Chondrocyte (in vitro differentiated cells): ENCODE data around the gene IFNL4. TPM values are rescaled to one million over a fixed set of nuclear protein-coding genes. Genes with fewer than 3 reads are reported as not detected.

Source experiments
- DNase-seq: peaks from one replicate; pipeline ENCODE4 v3.0.0; 2021; ENCODE audit warnings: mixed read lengths, low spot score
- H3K27ac Mint-ChIP-seq: one replicate; pipeline ENCODE4 v1.8.0; 2021; ENCODE audit warnings: mild to moderate bottlenecking, moderate library complexity, mixed read lengths; ENCODE audit not compliant: unreplicated experiment
- H3K27me3 Mint-ChIP-seq: 2 replicates; pipeline ENCODE4 v1.8.0; 2021; ENCODE audit warnings: low read depth, mixed read lengths
- H3K36me3 Mint-ChIP-seq: 2 replicates; pipeline ENCODE4 v1.8.0; 2021; ENCODE audit warnings: low read depth, mixed read lengths
- H3K4me1 Mint-ChIP-seq: 2 replicates; pipeline ENCODE4 v1.8.0; 2021; ENCODE audit warnings: low read depth, mild to moderate bottlenecking, mixed read lengths
- H3K4me3 Mint-ChIP-seq: one replicate; pipeline ENCODE4 v1.8.0; 2021; ENCODE audit warnings: mild to moderate bottlenecking, moderate library complexity, mixed read lengths; ENCODE audit not compliant: unreplicated experiment
- H3K9me3 Mint-ChIP-seq: 2 replicates; pipeline ENCODE4 v1.8.0; 2021; ENCODE audit warnings: low read depth, mixed read lengths
- total RNA-seq: library from RNA; stranded (reverse); gene quantifications from 3 replicates; pipeline ENCODE4 v1.2.1, GENCODE V29; 2021
- TF ChIP-seq, protein P1 (sequence below): fragments of 200-600 bp; sonication (generic); IDR thresholded peaks from 2 replicates; pipeline ENCODE4 v1.5.0; 2021; ENCODE audit warnings: antibody characterized with exemption, mild to moderate bottlenecking, moderate library complexity

IFNL4 gene
- total RNA-seq, 1 donor from 2014 or later: not detected

DNA sequence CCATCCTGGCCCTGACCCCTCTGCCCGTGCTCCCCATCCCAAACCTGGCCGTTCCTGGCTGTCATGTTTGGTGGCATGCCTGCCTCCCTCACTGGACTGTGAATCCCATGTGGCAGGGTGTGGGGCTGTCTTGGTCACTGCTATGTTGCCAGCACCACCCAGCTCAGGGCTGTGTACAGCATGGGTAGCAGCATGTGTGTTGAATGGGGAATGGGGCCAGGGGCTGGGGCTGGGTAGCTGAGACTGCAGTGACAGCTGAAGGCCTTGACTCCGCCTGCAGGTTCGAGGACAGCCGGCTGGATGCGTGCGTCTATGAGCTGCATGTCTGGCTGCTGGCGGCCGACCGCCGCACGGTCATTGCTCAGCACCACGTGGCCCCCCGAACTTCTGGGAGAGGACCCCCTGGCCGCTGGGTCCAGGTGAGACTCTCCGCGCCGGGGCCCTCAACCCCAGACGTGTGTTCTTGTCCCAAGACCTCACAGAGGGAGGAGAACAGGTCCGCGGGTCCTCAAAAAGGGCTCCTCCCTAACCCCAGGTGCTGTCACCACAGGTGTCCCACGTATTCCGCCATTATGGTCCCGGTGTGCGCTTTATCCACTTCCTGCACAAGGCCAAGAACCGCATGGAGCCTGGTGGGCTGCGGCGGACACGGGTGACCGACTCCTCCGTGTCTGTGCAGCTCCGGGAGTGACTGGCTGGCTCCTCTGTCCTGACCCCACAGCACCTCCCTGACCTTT is 48.4 kb downstream of the IFNL4 start:
- TF ChIP-seq, protein P1, sequence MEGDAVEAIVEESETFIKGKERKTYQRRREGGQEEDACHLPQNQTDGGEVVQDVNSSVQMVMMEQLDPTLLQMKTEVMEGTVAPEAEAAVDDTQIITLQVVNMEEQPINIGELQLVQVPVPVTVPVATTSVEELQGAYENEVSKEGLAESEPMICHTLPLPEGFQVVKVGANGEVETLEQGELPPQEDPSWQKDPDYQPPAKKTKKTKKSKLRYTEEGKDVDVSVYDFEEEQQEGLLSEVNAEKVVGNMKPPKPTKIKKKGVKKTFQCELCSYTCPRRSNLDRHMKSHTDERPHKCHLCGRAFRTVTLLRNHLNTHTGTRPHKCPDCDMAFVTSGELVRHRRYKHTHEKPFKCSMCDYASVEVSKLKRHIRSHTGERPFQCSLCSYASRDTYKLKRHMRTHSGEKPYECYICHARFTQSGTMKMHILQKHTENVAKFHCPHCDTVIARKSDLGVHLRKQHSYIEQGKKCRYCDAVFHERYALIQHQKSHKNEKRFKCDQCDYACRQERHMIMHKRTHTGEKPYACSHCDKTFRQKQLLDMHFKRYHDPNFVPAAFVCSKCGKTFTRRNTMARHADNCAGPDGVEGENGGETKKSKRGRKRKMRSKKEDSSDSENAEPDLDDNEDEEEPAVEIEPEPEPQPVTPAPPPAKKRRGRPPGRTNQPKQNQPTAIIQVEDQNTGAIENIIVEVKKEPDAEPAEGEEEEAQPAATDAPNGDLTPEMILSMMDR: no peak
- Mint-ChIP-seq H3K27ac (no peak overlapping the region), H3K27me3 (peaks cover 53% of the 10 kb centered on the region), H3K4me1 (peaks cover 6% of the 10 kb centered on the region), H3K4me3 (no peak overlapping the region), H3K36me3 (peaks cover 1% of the 10 kb centered on the region), H3K9me3 (no peaks in the 10 kb centered on the region)
- no peak for DNase-seq

DNA sequence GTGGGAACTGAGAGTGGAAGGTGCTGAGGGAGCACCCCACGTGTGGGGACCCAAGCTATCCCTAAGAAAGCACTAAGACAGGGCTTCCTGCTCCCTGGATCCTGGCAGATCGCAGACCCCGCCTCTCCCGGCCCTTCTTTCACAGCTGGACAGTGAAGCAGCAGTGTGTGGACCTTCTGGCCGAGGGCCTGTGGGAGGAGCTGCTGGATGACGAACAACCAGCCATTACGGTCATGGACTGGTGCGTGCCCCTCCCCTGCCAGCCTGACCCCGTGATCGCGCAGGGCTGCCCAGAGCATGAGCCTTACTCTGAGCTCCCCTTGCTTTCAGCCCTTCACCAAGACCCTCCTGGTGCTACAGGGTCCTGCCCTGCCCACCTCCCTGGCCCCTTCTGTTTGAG is 49.6 kb downstream of the IFNL4 start:
- H3K27ac Mint-ChIP-seq: no peak overlapping the region

DNA sequence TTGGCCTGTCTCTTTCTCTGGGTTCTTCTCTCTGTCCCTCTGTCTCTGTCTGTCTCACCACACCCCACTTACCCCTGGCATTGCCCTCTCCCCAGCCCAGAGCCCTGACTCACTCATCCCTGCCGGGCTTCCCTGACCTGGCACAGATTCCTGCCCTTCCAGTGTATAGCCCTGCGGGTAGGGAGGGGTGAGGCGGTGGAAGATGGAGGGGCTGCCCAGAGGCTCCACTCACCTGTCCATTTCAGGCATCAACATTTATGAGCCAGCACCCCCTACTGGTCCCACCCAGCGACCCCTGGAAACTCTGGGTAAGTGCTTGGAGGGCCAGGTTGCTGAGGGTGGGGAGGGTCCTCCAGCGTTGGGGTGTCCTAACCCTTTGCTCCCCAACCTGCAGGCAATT is 50.8 kb downstream of the IFNL4 start:
- Mint-ChIP-seq H3K27me3 (peaks cover 62% of the 10 kb centered on the region), H3K27ac (no peak overlapping the region), H3K9me3 (no peaks in the 10 kb centered on the region), H3K36me3 (peaks cover 1% of the 10 kb centered on the region), H3K4me3 (no peak overlapping the region), H3K4me1 (peaks cover 12% of the 10 kb centered on the region)
- TF ChIP-seq, protein P1: no peak
- DNase-seq: no peak

More for the DNA sequence above, 49.6 kb downstream of the IFNL4 start:
- Mint-ChIP-seq H3K36me3 (peaks cover 1% of the 10 kb centered on the region), H3K4me1 (peaks cover 8% of the 10 kb centered on the region), H3K9me3 (no peaks in the 10 kb centered on the region), H3K27me3 (peaks cover 59% of the 10 kb centered on the region), H3K4me3 (no peak overlapping the region)
- TF ChIP-seq, protein P1: no peak
- no peak for DNase-seq

DNA sequence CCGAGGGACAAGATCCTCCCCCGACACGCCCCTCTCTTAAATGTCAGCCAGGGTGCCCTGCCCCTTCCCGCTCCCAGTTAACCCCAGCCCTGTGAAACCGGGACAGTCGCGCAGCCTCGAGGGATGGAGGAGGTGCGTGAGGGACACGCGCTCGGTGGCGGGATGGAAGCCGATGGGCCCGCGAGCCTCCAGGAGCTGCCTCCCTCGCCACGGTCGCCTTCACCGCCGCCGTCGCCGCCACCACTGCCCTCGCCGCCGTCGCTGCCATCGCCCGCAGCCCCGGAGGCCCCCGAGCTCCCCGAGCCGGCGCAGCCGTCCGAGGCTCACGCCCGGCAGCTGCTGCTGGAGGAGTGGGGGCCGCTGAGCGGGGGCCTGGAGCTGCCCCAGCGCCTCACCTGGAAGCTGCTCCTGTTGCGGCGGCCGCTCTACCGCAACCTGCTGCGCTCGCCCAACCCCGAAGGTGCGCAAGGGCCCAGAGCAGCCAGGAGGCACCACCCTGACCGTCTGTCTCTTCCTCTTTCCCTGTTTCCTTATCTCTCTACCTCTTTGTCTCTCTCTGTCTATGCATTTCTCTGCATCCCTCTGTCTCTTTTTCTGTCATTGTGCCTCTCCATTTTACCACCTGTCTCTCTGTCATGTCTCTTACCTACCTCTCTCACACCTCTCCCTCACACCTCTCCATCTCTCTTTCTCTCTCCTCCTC is 51.6 kb downstream of the IFNL4 start, which contains the start of gene NCCRP1:
Gene NCCRP1 (plus strand): TSS at position 105 of the 703 bp plus-strand sequence. CDS start 19 bp downstream, at position 124.
- no peaks in the 10 kb centered on the region for H3K9me3 Mint-ChIP-seq

DNA sequence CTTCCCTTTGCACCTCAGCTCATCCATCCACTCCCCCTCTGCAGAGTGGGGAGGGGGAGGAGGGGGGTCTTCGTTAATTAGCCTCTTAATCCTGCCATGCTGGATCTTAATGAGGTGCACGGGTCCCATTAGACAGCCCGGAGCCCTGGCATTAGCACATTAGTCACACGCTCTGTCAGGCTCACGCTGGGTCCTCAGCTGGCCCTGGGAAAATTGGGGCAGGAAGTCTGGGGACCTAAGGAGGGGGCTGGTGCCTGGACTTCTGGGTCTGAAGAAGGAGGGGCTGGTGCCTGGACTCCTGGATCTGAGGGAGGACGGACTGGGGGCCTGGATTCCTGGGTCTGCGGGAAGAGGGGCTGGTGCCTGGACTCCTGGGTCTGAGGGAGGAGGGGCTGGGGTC is 52.3 kb downstream of the IFNL4 start:
- no peak for DNase-seq
- Mint-ChIP-seq H3K27me3 (peaks cover 55% of the 10 kb centered on the region), H3K27ac (no peak overlapping the region), H3K4me1 (peaks cover 12% of the 10 kb centered on the region), H3K4me3 (peak overlapping the region; percentile 25), H3K36me3 (peaks cover 1% of the 10 kb centered on the region), H3K9me3 (no peaks in the 10 kb centered on the region)
- TF ChIP-seq, protein P1: no peak

More for the DNA sequence above, 51.6 kb downstream of the IFNL4 start, which contains the start of gene NCCRP1:
- no peak for DNase-seq
- Mint-ChIP-seq H3K27me3 (peaks cover 58% of the 10 kb centered on the region), H3K36me3 (peaks cover 1% of the 10 kb centered on the region), H3K4me3 (peak within 1 kb of the TSS; percentile 25), H3K4me1 (peaks cover 12% of the 10 kb centered on the region), H3K27ac (no peak within 1 kb of the TSS)
- TF ChIP-seq, protein P1: no peak

Other genes with a start within 250 kb of the IFNL4 start
- gene FBXO27, start 216.3 kb downstream of the IFNL4 start, total RNA-seq: 4.6 to 7.4 TPM (median 6.7 TPM) in 3 replicates
- not detected in 3 replicates for gene ACP7, start 164.5 kb downstream of the IFNL4 start, total RNA-seq
- gene PAK4, start 123.1 kb downstream of the IFNL4 start, total RNA-seq: 12.3 to 16.7 TPM (median 14.4 TPM) in 3 replicates
- gene NCCRP1, start 51.9 kb downstream of the IFNL4 start, total RNA-seq: not detected in 3 replicates
- not detected in 3 replicates for gene SYCN, start 44.6 kb downstream of the IFNL4 start, total RNA-seq
- not detected in 3 replicates for gene IFNL3, start 3.9 kb downstream of the IFNL4 start, total RNA-seq
- gene IFNL2, start 19.5 kb upstream of the IFNL4 start, total RNA-seq: not detected in 3 replicates
- gene IFNL1, start 47.6 kb upstream of the IFNL4 start, total RNA-seq: not detected in 3 replicates
- gene LRFN1, start 72.0 kb upstream of the IFNL4 start, total RNA-seq: 1.7 to 2.0 TPM (median 1.7 TPM) in 3 replicates
- not detected in 3 replicates for gene GMFG, start 87.2 kb upstream of the IFNL4 start, total RNA-seq
- gene SAMD4B, start 93.6 kb upstream of the IFNL4 start, total RNA-seq: 77.3 to 82.9 TPM (median 81.1 TPM) in 3 replicates
- 32.2 to 39.7 TPM (median 32.5 TPM) in 3 replicates for gene PAF1, start 142.2 kb upstream of the IFNL4 start, total RNA-seq
- 27.0 to 31.1 TPM (median 28.7 TPM) in 3 replicates for gene MED29, start 142.5 kb upstream of the IFNL4 start, total RNA-seq
- gene ZFP36, start 158.0 kb upstream of the IFNL4 start, total RNA-seq: 30.2 to 55.7 TPM (median 46.3 TPM) in 3 replicates
- gene PLEKHG2, start 163.8 kb upstream of the IFNL4 start, total RNA-seq: 108 to 154 TPM (median 150 TPM) in 3 replicates
- gene RPS16, start 187.1 kb upstream of the IFNL4 start, total RNA-seq: 1,022 to 1,375 TPM (median 1,065 TPM) in 3 replicates
- gene SUPT5H, start 196.7 kb upstream of the IFNL4 start, total RNA-seq: 106 to 120 TPM (median 108 TPM) in 3 replicates
- gene TIMM50, start 232.0 kb upstream of the IFNL4 start, total RNA-seq: 46.4 to 65.7 TPM (median 49.9 TPM) in 3 replicates